HEK293T (cell line): ENCODE results near the gene GSTM2.
"Not testable (repeated sequence)": the region's sequence is repeated elsewhere in the genome, so short reads cannot be mapped to it uniquely, and the experiment has no call there.

ENCODE experiments used
- CTCF ChIA-PET: fragments of 350-600 bp; formaldehyde crosslinking; extraction: SDS; loops from one replicate; lab custom pipeline; 2021; ENCODE audit warnings: antibody characterized with exemption, inconsistent platforms; lab: Yijun Ruan, JAX
- POLR2A ChIA-PET: fragments of 350-600 bp; formaldehyde crosslinking; extraction: SDS; loops from one replicate; lab custom pipeline; 2020; ENCODE audit warnings: antibody characterized with exemption, inconsistent platforms; lab: Yijun Ruan, JAX
- DNase-seq: peaks from one replicate; pipeline ENCODE4 v3.0.0; 2012; ENCODE audit warnings: mixed read lengths; ENCODE audit errors: extremely low spot score
- BHLHE40 ChIP-seq: fragments of 450-650 bp; IDR thresholded peaks from 2 replicates; pipeline ENCODE4 v1.6.1; 2016; ENCODE audit warnings: mild to moderate bottlenecking, moderate library complexity, borderline replicate concordance
- ELF4 ChIP-seq: fragments of 450-650 bp; IDR thresholded peaks from 2 replicates; pipeline ENCODE4 v1.6.1; 2017; ENCODE audit warnings: antibody characterized with exemption
- FOXA1 ChIP-seq: fragments of 450-650 bp; IDR thresholded peaks from 2 replicates; pipeline ENCODE4 v1.6.1; 2016; ENCODE audit warnings: mild to moderate bottlenecking
- FOXK2 ChIP-seq: fragments of 450-650 bp; IDR thresholded peaks from 2 replicates; pipeline ENCODE4 v1.6.1; 2016; ENCODE audit warnings: mild to moderate bottlenecking
- FOXM1 ChIP-seq: fragments of 450-650 bp; IDR thresholded peaks from 2 replicates; pipeline ENCODE4 v1.6.1; 2017; ENCODE audit warnings: mild to moderate bottlenecking, borderline replicate concordance
- HDGF ChIP-seq: fragments of 450-650 bp; IDR thresholded peaks from 2 replicates; pipeline ENCODE4 v1.6.1; 2017; ENCODE audit warnings: antibody characterized with exemption, borderline replicate concordance
- L3MBTL2 ChIP-seq: fragments of 450-650 bp; conservative IDR thresholded peaks from 2 replicates; pipeline ENCODE4 v1.6.1; 2016; ENCODE audit warnings: mild to moderate bottlenecking
- LEF1 ChIP-seq: fragments of 450-650 bp; IDR thresholded peaks from 2 replicates; pipeline ENCODE4 v1.6.1; 2017; ENCODE audit warnings: mild to moderate bottlenecking, borderline replicate concordance
- NFRKB ChIP-seq: fragments of 450-650 bp; IDR thresholded peaks from 2 replicates; pipeline ENCODE4 v1.6.1; 2016; ENCODE audit warnings: mild to moderate bottlenecking, moderate library complexity
- PKNOX1 ChIP-seq: fragments of 450-650 bp; IDR thresholded peaks from 2 replicates; pipeline ENCODE4 v1.6.1; 2016
- SP1 ChIP-seq: fragments of 450-650 bp; IDR thresholded peaks from 2 replicates; pipeline ENCODE4 v1.6.1; 2017
- SUZ12 ChIP-seq: fragments of 450-650 bp; IDR thresholded peaks from 2 replicates; pipeline ENCODE4 v1.6.1; 2016; ENCODE audit warnings: mild to moderate bottlenecking
- TARDBP ChIP-seq: fragments of 450-650 bp; IDR thresholded peaks from 2 replicates; pipeline ENCODE4 v1.6.1; 2016
- ZNF384 ChIP-seq: fragments of 450-650 bp; IDR thresholded peaks from 2 replicates; pipeline ENCODE4 v1.6.1; 2016

Gene GSTM2

GRCh38 chr1:109669246-109669948 is 1.5 kb downstream of the GSTM2 start:
- TF ChIP-seq HDGF (no peak), BHLHE40 (no peak), L3MBTL2 (no peak), ZNF384 (no peak), NFRKB (no peak), PKNOX1 (no peak)
- CTCF ChIA-PET = interaction anchor here (0.6 to 1.6 kb wide), 2 partner anchors 120 to 246 kb away, joined by 3 read pairs; no protein-coding TSS in a partner anchor
- DNase-seq = peak; percentile 3
- POLR2A ChIA-PET = interaction anchor here (2.1 kb wide), 1 partner anchor 13 kb away, joined by 8 read pairs; the partner anchor contains the start of gene GSTM4

GRCh38 chr1:109669949-109670302 is 2.1 kb downstream of the GSTM2 start:
- CTCF ChIA-PET = interaction anchor here (0.6 to 1.6 kb wide), 2 partner anchors 120 to 247 kb away, joined by 3 read pairs; no protein-coding TSS in a partner anchor
- peak; percentile 2 for DNase-seq
- POLR2A ChIA-PET = not testable (repeated sequence)

- POLR2A ChIA-PET = interaction anchor here (1.4 kb wide), 1 partner anchor 69 kb away, joined by 4 read pairs; no protein-coding TSS in a partner anchor
- TF ChIP-seq SP1 (no peak), L3MBTL2 (no peak), BHLHE40 (no peak), FOXM1 (no peak), HDGF (no peak), ZNF384 (no peak), FOXK2 (no peak), SUZ12 (no peak), TARDBP (no peak), PKNOX1 (no peak), ELF4 (no peak), LEF1 (no peak), NFRKB (no peak)
- CTCF ChIA-PET = interaction anchor here (0.6 to 0.8 kb wide), 2 partner anchors 31 to 47 kb away, joined by 3 read pairs; no protein-coding TSS in a partner anchor
- DNase-seq = peak; percentile 2
Observed at GRCh38 chr1:109671067-109671466, 3.2 kb downstream of the GSTM2 start.

- DNase-seq, CTCF ChIA-PET, POLR2A ChIA-PET: not testable (repeated sequence)
Observed at GRCh38 chr1:109673861-109674260, 6.0 kb downstream of the GSTM2 start.

- peak; percentile 0 for DNase-seq
- POLR2A ChIA-PET = interaction anchor here (1.1 kb wide), 1 partner anchor 9 kb away, joined by 4 read pairs; the partner anchor contains the start of gene GSTM2
- CTCF ChIA-PET = not testable (repeated sequence)
Observed at GRCh38 chr1:109676683-109677381, 9.0 kb downstream of the GSTM2 start.

GRCh38 chr1:109677459-109677858 is 9.6 kb downstream of the GSTM2 start:
- ChIA-PET CTCF (no interaction called here), POLR2A (interaction anchor here (1.1 kb wide), 1 partner anchor 9 kb away, joined by 4 read pairs; the partner anchor contains the start of gene GSTM2)
- DNase-seq = peak; percentile 0
- TF ChIP-seq FOXA1 = no peak

GRCh38 chr1:109678637-109679036 is 10.8 kb downstream of the GSTM2 start:
- DNase-seq, POLR2A ChIA-PET, CTCF ChIA-PET: not testable (repeated sequence)

- CTCF ChIA-PET, DNase-seq: not testable (repeated sequence)
Observed at GRCh38 chr1:109684777-109685176, 16.9 kb downstream of the GSTM2 start.

GRCh38 chr1:109685399-109685798 is 17.5 kb downstream of the GSTM2 start:
- DNase-seq, CTCF ChIA-PET, POLR2A ChIA-PET: not testable (repeated sequence)

More at GRCh38 chr1:109684777-109685176, 16.9 kb downstream of the GSTM2 start:
- POLR2A ChIA-PET = not testable (repeated sequence)

- DNase-seq, CTCF ChIA-PET, POLR2A ChIA-PET: not testable (repeated sequence)
Observed at GRCh38 chr1:109685890-109686289, 18.0 kb downstream of the GSTM2 start.

- POLR2A ChIA-PET, DNase-seq, CTCF ChIA-PET: not testable (repeated sequence)
Observed at GRCh38 chr1:109687109-109687508, 19.3 kb downstream of the GSTM2 start.
